Upper lobe of right lung (tissue), 1 donor: Measurements from ENCODE around the gene GALNT7. TPM values are rescaled to one million over a fixed set of nuclear protein-coding genes. Genes with fewer than 3 reads are reported as not detected.

ENCODE experiments used
- ATAC-seq: fragments of 200-7000 bp; cut with Tn5 transposase; one replicate; pipeline ENCODE4 v1.9.1; 2020; ENCODE audit warnings: mild to moderate bottlenecking, moderate library complexity
- DNase-seq: peaks from one replicate; pipeline ENCODE4 v3.0.0-alpha.2; 2020
- H3K27ac ChIP-seq: fragments of 200-600 bp; one replicate; pipeline ENCODE4 v1.8.0; 2022
- H3K27me3 ChIP-seq: fragments of 200-600 bp; one replicate; pipeline ENCODE4 v1.8.0; 2022; ENCODE audit warnings: mild to moderate bottlenecking
- H3K36me3 ChIP-seq: fragments of 200-600 bp; one replicate; pipeline ENCODE4 v1.8.0; 2022
- H3K4me1 ChIP-seq: fragments of 200-600 bp; one replicate; pipeline ENCODE4 v1.8.0; 2022
- H3K4me3 ChIP-seq: fragments of 200-600 bp; one replicate; pipeline ENCODE4 v1.8.0; 2022; ENCODE audit warnings: mild to moderate bottlenecking
- H3K9me3 ChIP-seq: fragments of 200-600 bp; one replicate; pipeline ENCODE4 v1.8.0; 2022
- intact Hi-C: fragments of 100-400 bp; cut with DNase I; formaldehyde crosslinking; loops from one replicate; pipeline ENCODE4 v1.11.0; 2022
- total RNA-seq: library from RNA; stranded (reverse); fragmentation: NEBNext Ultra II Directional; extraction: Animal tissue kit (Norgen Biotek cat#: 25700); gene quantifications from one replicate; pipeline ENCODE4 v1.2.1, GENCODE V29; 2021
- TF ChIP-seq, protein P1 (sequence below): fragments of 200-600 bp; IDR thresholded peaks from one replicate; pipeline ENCODE4 v1.8.0; 2022; ENCODE audit warnings: antibody characterized with exemption
- donor health status: DM: no; HTN: yes; CAD: no; lungs with severe emphysema.

The GALNT7 gene
- total RNA-seq, 1 donor from 2014 or later, result 22.3 TPM

DNA sequence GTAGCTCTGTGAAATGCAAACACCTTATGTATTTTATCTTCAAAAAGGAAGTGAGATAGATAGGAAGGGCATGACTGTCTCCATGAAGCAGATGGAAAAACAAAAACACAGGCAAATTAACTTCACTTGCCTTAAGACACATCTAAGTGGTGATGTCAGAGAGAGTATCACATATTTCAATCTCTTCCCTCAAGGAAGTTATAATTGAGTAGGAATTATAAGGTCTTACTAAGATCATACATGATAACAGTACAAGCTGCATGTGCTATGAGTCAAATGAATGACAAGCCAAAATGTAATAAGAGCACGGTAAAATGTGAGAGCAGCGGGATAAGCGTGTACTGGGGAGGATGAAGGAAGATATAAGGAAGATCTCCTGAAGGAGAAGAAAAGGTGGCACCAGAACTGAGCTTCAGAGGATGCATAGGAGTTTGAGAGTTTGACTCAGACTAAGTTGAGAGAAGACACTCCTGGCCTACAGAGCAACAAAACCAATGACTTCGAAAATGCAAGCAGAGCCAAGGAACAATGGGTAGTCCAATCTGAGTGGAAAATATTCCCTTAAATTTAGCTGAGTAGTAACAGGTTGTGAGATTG is 43.3 kb upstream of the GALNT7 start:
- TF ChIP-seq, protein P1, sequence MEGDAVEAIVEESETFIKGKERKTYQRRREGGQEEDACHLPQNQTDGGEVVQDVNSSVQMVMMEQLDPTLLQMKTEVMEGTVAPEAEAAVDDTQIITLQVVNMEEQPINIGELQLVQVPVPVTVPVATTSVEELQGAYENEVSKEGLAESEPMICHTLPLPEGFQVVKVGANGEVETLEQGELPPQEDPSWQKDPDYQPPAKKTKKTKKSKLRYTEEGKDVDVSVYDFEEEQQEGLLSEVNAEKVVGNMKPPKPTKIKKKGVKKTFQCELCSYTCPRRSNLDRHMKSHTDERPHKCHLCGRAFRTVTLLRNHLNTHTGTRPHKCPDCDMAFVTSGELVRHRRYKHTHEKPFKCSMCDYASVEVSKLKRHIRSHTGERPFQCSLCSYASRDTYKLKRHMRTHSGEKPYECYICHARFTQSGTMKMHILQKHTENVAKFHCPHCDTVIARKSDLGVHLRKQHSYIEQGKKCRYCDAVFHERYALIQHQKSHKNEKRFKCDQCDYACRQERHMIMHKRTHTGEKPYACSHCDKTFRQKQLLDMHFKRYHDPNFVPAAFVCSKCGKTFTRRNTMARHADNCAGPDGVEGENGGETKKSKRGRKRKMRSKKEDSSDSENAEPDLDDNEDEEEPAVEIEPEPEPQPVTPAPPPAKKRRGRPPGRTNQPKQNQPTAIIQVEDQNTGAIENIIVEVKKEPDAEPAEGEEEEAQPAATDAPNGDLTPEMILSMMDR, result no peak
- Histone ChIP-seq H3K4me1 (peaks cover 5% of the 10 kb centered on the region), H3K9me3 (no peaks in the 10 kb centered on the region), H3K27me3 (no peaks in the 10 kb centered on the region), H3K4me3 (no peak overlapping the region), H3K36me3 (no peaks in the 10 kb centered on the region), H3K27ac (no peak overlapping the region)
- ATAC-seq (no peak), DNase-seq (no peak)
- intact Hi-C loops, result no loop called here

DNA sequence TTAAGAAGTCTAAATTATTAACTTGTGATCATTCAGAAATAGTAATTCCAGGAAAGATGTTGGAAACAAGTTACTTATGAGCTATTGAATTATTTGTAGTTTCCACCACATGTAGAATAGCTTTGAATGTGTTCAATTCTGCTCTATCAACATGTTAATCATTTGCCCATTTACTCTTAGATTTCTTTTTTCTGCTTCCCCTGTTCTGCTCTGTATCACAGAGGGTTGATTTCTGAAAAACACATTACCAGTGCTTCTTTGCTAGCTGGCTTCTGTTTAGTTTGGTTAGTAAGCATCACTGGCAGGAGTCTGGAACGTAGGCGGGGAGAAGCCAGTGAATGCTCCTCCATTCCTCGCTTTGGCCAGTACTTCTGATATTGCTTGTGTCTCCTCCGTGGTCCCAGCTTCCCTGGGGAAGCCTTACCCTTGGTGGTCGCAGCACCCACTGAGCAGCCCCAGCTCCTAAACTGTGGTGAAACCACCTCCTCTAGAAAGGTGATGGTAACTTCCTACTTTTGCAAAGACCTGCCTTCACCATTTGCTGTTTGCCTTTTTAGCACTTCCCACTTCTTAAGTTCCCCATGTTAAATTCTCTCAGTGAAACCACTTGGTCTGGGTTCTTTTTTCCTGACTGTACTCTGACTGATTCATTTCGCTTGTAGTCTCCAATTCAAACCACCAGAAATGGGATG is 40.3 kb upstream of the GALNT7 start:
- Histone ChIP-seq H3K9me3 (no peaks in the 10 kb centered on the region), H3K4me3 (no peak overlapping the region), H3K27me3 (no peaks in the 10 kb centered on the region), H3K36me3 (no peaks in the 10 kb centered on the region), H3K4me1 (no peaks in the 10 kb centered on the region), H3K27ac (no peak overlapping the region)
- no peak for ATAC-seq
- TF ChIP-seq, protein P1, result no peak
- intact Hi-C loops, result no loop called here
- DNase-seq, result no peak

DNA sequence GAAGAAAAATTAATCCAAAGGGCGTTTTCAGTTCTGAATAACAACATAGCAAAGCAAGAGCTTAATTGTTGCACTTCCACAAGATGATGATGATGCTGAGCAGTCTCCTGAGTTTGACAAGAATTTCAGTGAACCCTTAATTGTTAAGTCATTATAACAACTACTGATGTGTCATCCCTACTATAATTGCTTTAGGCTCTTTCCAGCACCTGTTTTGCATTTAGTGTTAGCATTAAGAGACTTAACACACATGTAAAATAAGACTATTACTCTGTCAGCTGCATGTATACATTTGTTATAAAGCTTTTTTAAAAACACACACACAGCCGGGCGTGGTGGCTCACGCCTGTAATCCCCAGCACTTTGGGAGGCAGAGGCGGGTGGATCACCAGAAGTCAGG is 37.9 kb upstream of the GALNT7 start:
- intact Hi-C loops, result no loop called here

DNA sequence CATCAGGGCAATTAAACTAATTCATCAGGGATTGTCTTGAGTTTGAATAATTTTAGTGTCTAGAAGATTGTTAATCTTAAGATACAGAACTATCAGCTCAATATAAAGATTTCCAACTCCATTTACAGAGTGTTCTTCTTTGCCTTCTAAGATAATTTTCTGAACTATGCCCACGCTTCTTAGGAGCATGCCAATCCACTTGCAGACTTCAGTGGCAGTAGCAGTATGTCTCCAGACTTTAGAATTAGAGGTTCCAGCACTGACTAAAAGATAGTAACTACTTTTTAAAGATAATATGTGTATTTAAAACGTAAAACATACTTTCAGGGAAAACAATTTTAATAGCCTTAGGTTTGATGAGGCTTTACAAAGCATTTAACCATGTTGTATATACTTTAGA is 34.2 kb upstream of the GALNT7 start:
- Histone ChIP-seq H3K27ac (no peak overlapping the region), H3K27me3 (no peaks in the 10 kb centered on the region), H3K4me3 (no peak overlapping the region), H3K36me3 (no peaks in the 10 kb centered on the region), H3K9me3 (no peaks in the 10 kb centered on the region), H3K4me1 (no peaks in the 10 kb centered on the region)
- TF ChIP-seq, protein P1, result no peak
- ATAC-seq, result no peak
- no peak for DNase-seq
- intact Hi-C loops, result no loop called here

More for the DNA sequence above, 37.9 kb upstream of the GALNT7 start:
- DNase-seq (no peak), ATAC-seq (no peak)
- TF ChIP-seq, protein P1, result no peak
- no peaks in the 10 kb centered on the region for H3K27me3 ChIP-seq
- H3K4me1 ChIP-seq, result no peaks in the 10 kb centered on the region
- no peak overlapping the region for H3K27ac ChIP-seq
- H3K4me3 ChIP-seq, result no peak overlapping the region
- H3K36me3 ChIP-seq, result no peaks in the 10 kb centered on the region
- no peaks in the 10 kb centered on the region for H3K9me3 ChIP-seq

DNA sequence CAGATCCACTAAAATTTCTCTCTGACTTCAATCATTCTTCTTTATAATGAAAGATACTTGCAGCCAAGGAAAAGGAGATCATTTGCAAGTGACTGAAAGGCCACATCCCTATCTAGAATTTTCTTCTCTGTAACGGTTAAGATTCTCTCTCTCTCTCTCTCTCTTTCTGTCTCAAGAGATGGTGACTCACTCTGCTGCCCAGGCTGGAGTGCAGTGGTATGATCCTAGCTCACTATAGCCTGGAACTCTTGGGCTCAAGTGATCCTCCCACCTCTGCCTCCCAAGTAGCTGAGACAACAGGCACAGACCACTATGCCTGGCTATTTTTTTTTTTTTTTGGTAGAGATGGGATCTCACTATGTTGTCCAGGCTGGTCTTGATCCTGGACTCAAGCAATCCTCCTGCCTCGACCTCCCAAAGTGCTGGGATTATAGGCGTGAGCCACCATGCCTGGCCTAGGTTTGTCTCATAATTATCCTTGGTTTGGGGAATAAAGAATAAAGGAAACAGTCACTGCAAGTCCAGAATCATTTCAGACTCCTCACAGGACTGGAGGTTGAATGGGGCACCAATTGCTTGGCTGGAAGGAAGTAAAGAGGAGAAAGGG is 33.3 kb upstream of the GALNT7 start:
- ATAC-seq (no peak), DNase-seq (no peak)
- intact Hi-C loops, result no loop called here
- Histone ChIP-seq H3K4me1 (no peaks in the 10 kb centered on the region), H3K36me3 (no peaks in the 10 kb centered on the region), H3K4me3 (no peak overlapping the region), H3K9me3 (no peaks in the 10 kb centered on the region), H3K27ac (no peak overlapping the region), H3K27me3 (no peaks in the 10 kb centered on the region)
- TF ChIP-seq, protein P1, result no peak
